ENCODE results near the gene YPEL2. TPM values are rescaled to one million over a fixed set of nuclear protein-coding genes. Genes with fewer than 3 reads are reported as not detected.
"Not testable (repeated sequence)": the region's sequence is repeated elsewhere in the genome, so short reads cannot be mapped to it uniquely, and the experiment has no call there.

Gene YPEL2
- total RNA-seq, 2 experiments from 2014 or later, result 4.3 to 4.4 TPM

- H3K4me3 Mint-ChIP-seq, result no peak overlapping the region
- H3K27me3 Mint-ChIP-seq (ENCODE audit: low read depth), result no peaks in the 10 kb centered on the region
- CTCF ChIA-PET, result interaction anchor here (0.6 to 4.4 kb wide), 30 partner anchors 11 to 390 kb away, joined by 3 to 101 read pairs (median 4); no protein-coding TSS in a partner anchor
- intact Hi-C loops (cut with micrococcal nuclease), result no loop called here
- no peaks in the 10 kb centered on the region for H3K36me3 Mint-ChIP-seq (ENCODE audit: low read depth)
- H3K9me3 Mint-ChIP-seq, result no peaks in the 10 kb centered on the region
- H3K4me1 Mint-ChIP-seq (ENCODE audit: low read depth), result no peaks in the 10 kb centered on the region
- no peak for DNase-seq
- H3K27ac Mint-ChIP-seq, result no peak overlapping the region
These were observed 21.1 kb upstream of the YPEL2 start for GRCh38 chr17:59310263-59310920.

GRCh38 chr17:59311051-59311468 is 20.4 kb upstream of the YPEL2 start:
- Mint-ChIP-seq H3K4me1 (ENCODE audit: low read depth) (no peaks in the 10 kb centered on the region), H3K4me3 (no peak overlapping the region), H3K27me3 (ENCODE audit: low read depth) (no peaks in the 10 kb centered on the region), H3K9me3 (no peaks in the 10 kb centered on the region), H3K27ac (no peak overlapping the region), H3K36me3 (ENCODE audit: low read depth) (no peaks in the 10 kb centered on the region)
- CTCF ChIA-PET, result interaction anchor here (0.6 to 4.4 kb wide), 26 partner anchors 10 to 351 kb away, joined by 3 to 101 read pairs (median 4); partner anchors contain the start of gene CLTC
- DNase-seq, result peak; percentile 54
- intact Hi-C loops (cut with micrococcal nuclease), result loop anchor here (1.0 kb wide), 5 partner anchors 18 to 210 kb away; partner anchors contain the start of gene GDPD1

DNA sequence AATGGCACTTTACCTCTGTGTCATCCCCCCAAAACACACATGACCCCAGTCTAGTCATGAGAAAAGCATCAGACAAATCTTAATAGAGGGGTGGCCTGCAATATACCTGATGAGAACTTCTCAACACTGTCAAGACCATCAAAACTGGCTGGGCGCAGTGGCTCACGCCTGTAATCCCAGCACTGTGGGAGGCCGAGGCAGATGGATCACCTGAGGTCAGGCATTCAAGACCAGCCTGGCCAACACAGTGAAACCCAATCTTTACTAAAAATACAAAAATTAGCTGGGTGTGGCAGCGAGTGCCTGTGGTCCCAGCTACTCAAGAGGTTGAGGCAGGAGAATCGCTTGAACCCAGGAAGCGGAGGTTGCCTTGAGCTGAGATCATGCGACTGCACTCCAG is 19.9 kb upstream of the YPEL2 start:
- CTCF ChIA-PET, result interaction anchor here (0.6 to 4.4 kb wide), 19 partner anchors 10 to 351 kb away, joined by 3 to 101 read pairs (median 4); partner anchors contain the start of gene CLTC
- not testable (repeated sequence) for H3K9me3 Mint-ChIP-seq; H3K27me3 Mint-ChIP-seq (ENCODE audit: low read depth); H3K4me1 Mint-ChIP-seq (ENCODE audit: low read depth); DNase-seq; H3K36me3 Mint-ChIP-seq (ENCODE audit: low read depth); H3K27ac Mint-ChIP-seq; H3K4me3 Mint-ChIP-seq
- intact Hi-C loops (cut with micrococcal nuclease), result loop anchor here (1.0 kb wide), 5 partner anchors 18 to 210 kb away; partner anchors contain the start of gene GDPD1

DNA sequence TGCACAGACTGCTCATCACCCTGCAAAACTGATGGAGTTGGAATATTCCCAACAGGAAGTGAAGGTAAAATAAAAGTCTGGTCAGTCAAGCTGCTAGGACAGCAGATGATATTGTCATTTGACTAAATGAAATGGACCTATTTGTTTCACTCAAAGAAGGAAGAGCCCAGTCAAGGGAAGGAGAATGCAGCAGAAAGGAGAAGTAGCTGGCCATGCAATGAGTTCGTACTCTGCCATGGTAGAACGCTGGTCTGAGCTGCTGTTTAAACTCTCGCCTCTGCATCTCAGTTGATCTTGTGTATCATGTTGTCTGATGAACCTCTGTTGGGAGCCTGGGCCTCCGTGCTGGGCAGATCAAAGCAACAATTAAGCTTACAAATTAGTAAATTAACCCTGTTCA is 15.6 kb upstream of the YPEL2 start:
- no peak overlapping the region for H3K27ac Mint-ChIP-seq
- intact Hi-C loops (cut with micrococcal nuclease), result no loop called here
- no peak for DNase-seq
- CTCF ChIA-PET, result interaction anchor here (0.6 to 6.2 kb wide), 10 partner anchors 13 to 214 kb away, joined by 3 to 62 read pairs (median 5); partner anchors contain the start of gene GDPD1
- no peaks in the 10 kb centered on the region for H3K4me1 Mint-ChIP-seq (ENCODE audit: low read depth)
- H3K4me3 Mint-ChIP-seq, result no peak overlapping the region
- no peaks in the 10 kb centered on the region for H3K36me3 Mint-ChIP-seq (ENCODE audit: low read depth)
- no peaks in the 10 kb centered on the region for H3K27me3 Mint-ChIP-seq (ENCODE audit: low read depth)
- no peaks in the 10 kb centered on the region for H3K9me3 Mint-ChIP-seq

DNA sequence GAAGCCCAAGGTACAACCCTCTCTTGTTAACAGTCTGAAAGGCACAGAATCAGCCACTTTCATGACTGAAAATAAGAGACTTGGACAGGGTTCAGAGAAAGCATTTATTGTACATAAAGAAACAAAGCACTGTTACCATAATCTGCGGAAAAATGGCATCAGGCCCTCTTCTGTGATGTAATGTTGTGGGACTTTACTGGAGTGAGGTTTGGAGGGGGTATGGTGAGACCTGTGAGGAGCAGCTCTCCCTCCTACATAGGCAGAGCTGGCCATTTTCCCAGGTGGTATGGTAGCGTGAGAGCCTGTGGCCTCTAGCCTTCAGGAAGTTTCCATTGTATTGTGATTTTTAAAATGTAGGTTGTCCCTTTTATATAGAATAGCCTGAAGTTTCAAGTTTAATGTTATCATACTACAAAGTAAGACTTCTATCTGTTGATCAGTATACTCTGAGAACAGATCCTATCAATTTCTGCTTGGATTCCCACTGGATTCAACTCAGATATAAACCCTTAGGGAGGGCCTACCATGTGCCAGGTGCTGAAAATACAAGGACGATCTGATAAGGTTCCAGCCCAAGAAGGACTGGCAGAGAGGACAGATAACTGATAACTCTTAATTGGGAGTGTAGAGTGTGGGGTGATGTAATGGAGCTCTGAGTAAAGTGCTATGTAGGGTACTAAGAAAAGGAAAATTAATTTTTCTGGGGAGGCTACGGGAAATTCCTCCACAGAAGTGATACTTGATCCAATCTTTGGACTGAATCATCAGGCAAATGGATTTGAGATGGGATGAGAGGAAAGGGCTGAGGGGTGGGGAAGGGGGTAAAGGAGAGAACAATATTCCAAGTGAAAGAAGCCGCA is 4.1 kb upstream of the YPEL2 start:
- H3K4me1 Mint-ChIP-seq (ENCODE audit: low read depth), result peaks cover 38% of the 10 kb centered on the region
- no peaks in the 10 kb centered on the region for H3K36me3 Mint-ChIP-seq (ENCODE audit: low read depth)
- H3K27ac Mint-ChIP-seq, result peak overlapping the region; percentile 50
- CTCF ChIA-PET, result interaction anchor here (0.8 to 4.3 kb wide), 7 partner anchors 16 to 172 kb away, joined by 3 to 23 read pairs (median 4); partner anchors contain the start of gene GDPD1
- H3K27me3 Mint-ChIP-seq (ENCODE audit: low read depth), result no peaks in the 10 kb centered on the region
- intact Hi-C loops (cut with micrococcal nuclease), result loop anchor here (5.0 kb wide), 1 partner anchor 105 kb away; the partner anchor contains the start of gene GDPD1
- no peak for DNase-seq
- no peaks in the 10 kb centered on the region for H3K9me3 Mint-ChIP-seq
- H3K4me3 Mint-ChIP-seq, result no peak overlapping the region

GRCh38 chr17:59327981-59328290 is 3.5 kb upstream of the YPEL2 start:
- DNase-seq, result no peak
- Mint-ChIP-seq H3K27me3 (ENCODE audit: low read depth) (no peaks in the 10 kb centered on the region), H3K4me1 (ENCODE audit: low read depth) (peaks cover 40% of the 10 kb centered on the region), H3K27ac (peak overlapping the region; percentile 50), H3K9me3 (no peaks in the 10 kb centered on the region), H3K4me3 (no peak overlapping the region), H3K36me3 (ENCODE audit: low read depth) (no peaks in the 10 kb centered on the region)
- CTCF ChIA-PET, result interaction anchor here (0.8 to 4.3 kb wide), 8 partner anchors 11 to 171 kb away, joined by 3 to 23 read pairs (median 5); no protein-coding TSS in a partner anchor
- intact Hi-C loops (cut with micrococcal nuclease), result loop anchor here (5.0 kb wide), 1 partner anchor 106 kb away; the partner anchor contains the start of gene GDPD1

GRCh38 chr17:59328601-59329000 is 2.9 kb upstream of the YPEL2 start:
- Mint-ChIP-seq H3K4me1 (ENCODE audit: low read depth) (peaks cover 47% of the 10 kb centered on the region), H3K4me3 (no peak overlapping the region)

GRCh38 chr17:59329176-59330052 is 2.0 kb upstream of the YPEL2 start:
- intact Hi-C loops (cut with micrococcal nuclease), result loop anchor here (1.0 to 5.0 kb wide), 5 partner anchors 18 to 111 kb away; partner anchors contain the start of gene GDPD1
- Mint-ChIP-seq H3K27me3 (ENCODE audit: low read depth) (no peaks in the 10 kb centered on the region), H3K4me1 (ENCODE audit: low read depth) (peaks cover 54% of the 10 kb centered on the region), H3K4me3 (no peak overlapping the region), H3K36me3 (ENCODE audit: low read depth) (no peaks in the 10 kb centered on the region), H3K27ac (peak overlapping the region; percentile 28), H3K9me3 (no peaks in the 10 kb centered on the region)
- CTCF ChIA-PET, result interaction anchor here (0.6 to 4.3 kb wide), 24 partner anchors 8 to 1245 kb away, joined by 3 to 39 read pairs (median 4); partner anchors contain the start of gene GDPD1
- peak; percentile 70 for DNase-seq

More at GRCh38 chr17:59328601-59329000, 2.9 kb upstream of the YPEL2 start:
- no peaks in the 10 kb centered on the region for H3K9me3 Mint-ChIP-seq
- CTCF ChIA-PET, result interaction anchor here (0.8 to 4.3 kb wide), 8 partner anchors 12 to 170 kb away, joined by 3 to 23 read pairs (median 5); no protein-coding TSS in a partner anchor
- intact Hi-C loops (cut with micrococcal nuclease), result loop anchor here (5.0 kb wide), 1 partner anchor 106 kb away; the partner anchor contains the start of gene GDPD1
- H3K27ac Mint-ChIP-seq, result no peak overlapping the region
- no peaks in the 10 kb centered on the region for H3K27me3 Mint-ChIP-seq (ENCODE audit: low read depth)
- H3K36me3 Mint-ChIP-seq (ENCODE audit: low read depth), result no peaks in the 10 kb centered on the region
- no peak for DNase-seq

- intact Hi-C loops (cut with micrococcal nuclease), result loop anchor here (2.0 kb wide), 1 partner anchor 45 kb away; no protein-coding TSS in a partner anchor
- CTCF ChIA-PET, result interaction anchor here (0.7 to 4.3 kb wide), 23 partner anchors 9 to 189 kb away, joined by 3 to 39 read pairs (median 5); partner anchors contain the start of gene GDPD1
- Mint-ChIP-seq H3K27ac (peak overlapping the region; percentile 28), H3K4me3 (peak overlapping the region; percentile 22), H3K4me1 (ENCODE audit: low read depth) (peaks cover 61% of the 10 kb centered on the region), H3K9me3 (no peaks in the 10 kb centered on the region), H3K27me3 (ENCODE audit: low read depth) (no peaks in the 10 kb centered on the region), H3K36me3 (ENCODE audit: low read depth) (no peaks in the 10 kb centered on the region)
- DNase-seq, result no peak
These were observed 1.2 kb upstream of the YPEL2 start for GRCh38 chr17:59330053-59330942.

- H3K27ac Mint-ChIP-seq, result peak overlapping the region; percentile 67
- H3K27me3 Mint-ChIP-seq (ENCODE audit: low read depth), result no peaks in the 10 kb centered on the region
- no peaks in the 10 kb centered on the region for H3K9me3 Mint-ChIP-seq
- H3K4me3 Mint-ChIP-seq, result peak overlapping the region; percentile 87
- CTCF ChIA-PET, result interaction anchor here (0.6 to 1.6 kb wide), 7 partner anchors 20 to 115 kb away, joined by 3 to 7 read pairs (median 3); no protein-coding TSS in a partner anchor
- no peaks in the 10 kb centered on the region for H3K36me3 Mint-ChIP-seq (ENCODE audit: low read depth)
- intact Hi-C loops (cut with micrococcal nuclease), result loop anchor here (1.0 to 2.0 kb wide), 3 partner anchors 10 to 43 kb away; no protein-coding TSS in a partner anchor
- H3K4me1 Mint-ChIP-seq (ENCODE audit: low read depth), result peaks cover 66% of the 10 kb centered on the region
- peak; percentile 32 for DNase-seq
These were observed 684 bp downstream of the YPEL2 start for GRCh38 chr17:59331929-59332748.

Measured in activated naive CD4-positive, alpha-beta T cell treated with anti-CD3 and anti-CD28 coated beads for 36 hours (primary cell).